ENCODE measurements around the gene VKORC1L1.
A peak's percentile ranks its signal among the peaks of the same experiment; 100 is the strongest.
"Not testable (repeated sequence)": the region's sequence is repeated elsewhere in the genome, so short reads cannot be mapped to it uniquely, and the experiment has no call there.

The VKORC1L1 gene

GRCh38 chr7:65927489-65928448, 54.9 kb downstream of the VKORC1L1 start:
- no peak overlapping the region for H2BK120ac ChIP-seq (ENCODE audit: low read depth, low read length)
- no peak overlapping the region for H2AK5ac ChIP-seq (ENCODE audit: low read length)
- no peak overlapping the region for H2BK5ac ChIP-seq (ENCODE audit: low read length)
- H4K8ac ChIP-seq (ENCODE audit: low read depth, low read length) = no peak overlapping the region
- H3K4me2 ChIP-seq (ENCODE audit: low read length) = no peak overlapping the region
- H3K4me3 ChIP-seq (ENCODE audit: low read length) = no peak overlapping the region
- no peak overlapping the region for H3K18ac ChIP-seq (ENCODE audit: low read length)
- WGBS (ENCODE audit: extremely low coverage, insufficient coverage, low lambda C conversion rate) = no CpG with 5 or more reads among the region's 6 CpGs
- H4K5ac ChIP-seq (ENCODE audit: low read length) = no peak overlapping the region
- no peak overlapping the region for H3K23ac ChIP-seq (ENCODE audit: low read length)
- H3K27ac ChIP-seq (ENCODE audit: low read depth, low read length) = no peak overlapping the region
- no peak overlapping the region for H2BK15ac ChIP-seq (replicated peaks; ENCODE audit: low read depth)
- DNase-seq = peak; percentile 18
- no peak overlapping the region for H3K9ac ChIP-seq (ENCODE audit: low read length)
- H3K79me2 ChIP-seq (ENCODE audit: control insufficient read depth, insufficient read depth, low read length) = no peaks in the 10 kb centered on the region
- peaks cover 5% of the 10 kb centered on the region for H3K79me1 ChIP-seq (ENCODE audit: low read length)
- no peaks in the 10 kb centered on the region for H3K36me3 ChIP-seq (ENCODE audit: control insufficient read depth, insufficient read depth, low read length)
- no peak overlapping the region for H3K56ac ChIP-seq (ENCODE audit: low read length)
- no peaks in the 10 kb centered on the region for H3K27me3 ChIP-seq (ENCODE audit: insufficient read depth, low read length, poor library complexity)
- H3K4me1 ChIP-seq (ENCODE audit: control insufficient read depth, low read depth, low read length) = no peaks in the 10 kb centered on the region
- no peak overlapping the region for H3K4ac ChIP-seq (ENCODE audit: low read depth, low read length)

GRCh38 chr7:65931685-65932084, 58.8 kb downstream of the VKORC1L1 start:
- no peak overlapping the region for H3K4ac ChIP-seq (ENCODE audit: low read depth, low read length)
- H3K9ac ChIP-seq (ENCODE audit: low read length) = no peak overlapping the region
- no peaks in the 10 kb centered on the region for H3K4me1 ChIP-seq (ENCODE audit: control insufficient read depth, low read depth, low read length)
- H3K36me3 ChIP-seq (ENCODE audit: control insufficient read depth, insufficient read depth, low read length) = no peaks in the 10 kb centered on the region
- no peak overlapping the region for H3K56ac ChIP-seq (ENCODE audit: low read length)
- no peak overlapping the region for H3K18ac ChIP-seq (ENCODE audit: low read length)
- H3K4me2 ChIP-seq (ENCODE audit: low read length) = no peak overlapping the region
- H3K27ac ChIP-seq (ENCODE audit: low read depth, low read length) = no peak overlapping the region
- no peak overlapping the region for H2BK120ac ChIP-seq (ENCODE audit: low read depth, low read length)
- no peak overlapping the region for H2BK5ac ChIP-seq (ENCODE audit: low read length)
- no CpG with 5 or more reads among the region's 4 CpGs for WGBS (ENCODE audit: extremely low coverage, insufficient coverage, low lambda C conversion rate)
- DNase-seq = no peak
- no peak overlapping the region for H4K5ac ChIP-seq (ENCODE audit: low read length)
- no peak overlapping the region for H3K4me3 ChIP-seq (ENCODE audit: low read length)
- no peaks in the 10 kb centered on the region for H3K79me2 ChIP-seq (ENCODE audit: control insufficient read depth, insufficient read depth, low read length)
- no peak overlapping the region for H3K23ac ChIP-seq (ENCODE audit: low read length)
- H4K8ac ChIP-seq (ENCODE audit: low read depth, low read length) = no peak overlapping the region
- no peak overlapping the region for H2AK5ac ChIP-seq (ENCODE audit: low read length)
- H2BK15ac ChIP-seq (replicated peaks; ENCODE audit: low read depth) = no peak overlapping the region
- peaks cover 2% of the 10 kb centered on the region for H3K79me1 ChIP-seq (ENCODE audit: low read length)
- no peaks in the 10 kb centered on the region for H3K27me3 ChIP-seq (ENCODE audit: insufficient read depth, low read length, poor library complexity)

GRCh38 chr7:65937296-65937695, 64.4 kb downstream of the VKORC1L1 start:
- no peak overlapping the region for H3K9ac ChIP-seq (ENCODE audit: low read length)

GRCh38 chr7:65938336-65938895, 65.5 kb downstream of the VKORC1L1 start:
- Histone ChIP-seq H2AK5ac (ENCODE audit: low read length) (no peak overlapping the region), H3K79me2 (ENCODE audit: control insufficient read depth, insufficient read depth, low read length) (no peaks in the 10 kb centered on the region), H3K56ac (ENCODE audit: low read length) (no peak overlapping the region), H3K4me2 (ENCODE audit: low read length) (no peak overlapping the region), H3K27me3 (ENCODE audit: insufficient read depth, low read length, poor library complexity) (no peaks in the 10 kb centered on the region), H4K5ac (ENCODE audit: low read length) (no peak overlapping the region), H2BK15ac (replicated peaks; ENCODE audit: low read depth) (no peak overlapping the region), H4K8ac (ENCODE audit: low read depth, low read length) (no peak overlapping the region), H3K23ac (ENCODE audit: low read length) (no peak overlapping the region), H3K79me1 (ENCODE audit: low read length) (no peaks in the 10 kb centered on the region), H2BK120ac (ENCODE audit: low read depth, low read length) (no peak overlapping the region), H2BK5ac (ENCODE audit: low read length) (no peak overlapping the region), H3K4me3 (ENCODE audit: low read length) (no peak overlapping the region), H3K4ac (ENCODE audit: low read depth, low read length) (no peak overlapping the region), H3K9ac (ENCODE audit: low read length) (no peak overlapping the region), H3K36me3 (ENCODE audit: control insufficient read depth, insufficient read depth, low read length) (no peaks in the 10 kb centered on the region), H3K18ac (ENCODE audit: low read length) (no peak overlapping the region), H3K4me1 (ENCODE audit: control insufficient read depth, low read depth, low read length) (no peaks in the 10 kb centered on the region), H3K27ac (ENCODE audit: low read depth, low read length) (no peak overlapping the region)
- no CpG with 5 or more reads among the region's 7 CpGs for WGBS (ENCODE audit: extremely low coverage, insufficient coverage, low lambda C conversion rate)
- DNase-seq = no peak

More at GRCh38 chr7:65937296-65937695, 64.4 kb downstream of the VKORC1L1 start:
- Histone ChIP-seq H3K4me2 (ENCODE audit: low read length) (no peak overlapping the region), H3K4me1 (ENCODE audit: control insufficient read depth, low read depth, low read length) (no peaks in the 10 kb centered on the region), H4K5ac (ENCODE audit: low read length) (no peak overlapping the region), H3K4ac (ENCODE audit: low read depth, low read length) (no peak overlapping the region), H2AK5ac (ENCODE audit: low read length) (no peak overlapping the region), H2BK5ac (ENCODE audit: low read length) (no peak overlapping the region), H3K36me3 (ENCODE audit: control insufficient read depth, insufficient read depth, low read length) (no peaks in the 10 kb centered on the region), H4K8ac (ENCODE audit: low read depth, low read length) (no peak overlapping the region), H3K56ac (ENCODE audit: low read length) (no peak overlapping the region), H2BK15ac (replicated peaks; ENCODE audit: low read depth) (no peak overlapping the region), H3K79me2 (ENCODE audit: control insufficient read depth, insufficient read depth, low read length) (no peaks in the 10 kb centered on the region), H3K27ac (ENCODE audit: low read depth, low read length) (no peak overlapping the region), H3K27me3 (ENCODE audit: insufficient read depth, low read length, poor library complexity) (no peaks in the 10 kb centered on the region), H3K4me3 (ENCODE audit: low read length) (no peak overlapping the region), H3K79me1 (ENCODE audit: low read length) (no peaks in the 10 kb centered on the region), H3K23ac (ENCODE audit: low read length) (no peak overlapping the region), H3K18ac (ENCODE audit: low read length) (no peak overlapping the region), H2BK120ac (ENCODE audit: low read depth, low read length) (no peak overlapping the region)
- WGBS (ENCODE audit: extremely low coverage, insufficient coverage, low lambda C conversion rate) = no CpG with 5 or more reads among the region's 2 CpGs
- DNase-seq = no peak

- H2BK5ac ChIP-seq (ENCODE audit: low read length); H3K36me3 ChIP-seq (ENCODE audit: control insufficient read depth, insufficient read depth, low read length); H2BK120ac ChIP-seq (ENCODE audit: low read depth, low read length); H4K5ac ChIP-seq (ENCODE audit: low read length); DNase-seq; H3K79me1 ChIP-seq (ENCODE audit: low read length); H2AK5ac ChIP-seq (ENCODE audit: low read length); H4K8ac ChIP-seq (ENCODE audit: low read depth, low read length); H3K27me3 ChIP-seq (ENCODE audit: insufficient read depth, low read length, poor library complexity); H2BK15ac ChIP-seq (replicated peaks; ENCODE audit: low read depth); H3K56ac ChIP-seq (ENCODE audit: low read length); H3K18ac ChIP-seq (ENCODE audit: low read length); H3K9ac ChIP-seq (ENCODE audit: low read length); H3K4me1 ChIP-seq (ENCODE audit: control insufficient read depth, low read depth, low read length); H3K27ac ChIP-seq (ENCODE audit: low read depth, low read length); H3K4ac ChIP-seq (ENCODE audit: low read depth, low read length); H3K4me3 ChIP-seq (ENCODE audit: low read length); H3K4me2 ChIP-seq (ENCODE audit: low read length); H3K79me2 ChIP-seq (ENCODE audit: control insufficient read depth, insufficient read depth, low read length); H3K23ac ChIP-seq (ENCODE audit: low read length): not testable (repeated sequence)
- WGBS (ENCODE audit: extremely low coverage, insufficient coverage, low lambda C conversion rate) = no CpG with 5 or more reads among the region's 5 CpGs
Measured at GRCh38 chr7:65945787-65946186, 72.9 kb downstream of the VKORC1L1 start.

Data from mesendoderm (in vitro differentiated cells).